C1 segment of cervical spinal cord (tissue), 14 donors: Measurements from ENCODE around the gene CAPZB.
A peak's percentile ranks its signal among the peaks of the same experiment; 100 is the strongest.

Experiments
- DNase-seq, 14 donors: peaks; one replicate each; lab custom pipeline; 2025; lab: John Stamatoyannopoulos, UW

The CAPZB gene

GRCh38 chr1:19369396-19370090, 115.8 kb downstream of the CAPZB start:
- no peak for DNase-seq

DNA sequence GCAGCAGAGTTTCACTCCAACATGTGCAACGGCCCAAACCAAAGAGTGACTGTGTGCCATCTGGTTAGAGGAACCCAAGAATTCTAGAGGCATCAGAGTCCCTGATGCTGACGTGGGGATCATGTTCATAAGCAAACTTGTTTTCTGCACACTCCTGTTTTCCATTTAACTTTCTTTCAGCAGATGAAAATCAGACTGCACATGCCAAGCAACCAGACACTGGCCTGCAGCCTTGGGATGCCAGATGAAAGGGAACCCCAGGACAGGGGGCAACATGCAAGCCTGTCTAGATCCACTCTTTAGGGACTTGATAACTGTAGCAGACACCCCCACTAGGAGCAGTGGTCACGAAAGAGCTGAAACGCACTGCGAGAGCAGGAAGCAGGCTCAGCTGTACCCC, 116.4 kb downstream of the CAPZB start:
- no peak for DNase-seq

DNA sequence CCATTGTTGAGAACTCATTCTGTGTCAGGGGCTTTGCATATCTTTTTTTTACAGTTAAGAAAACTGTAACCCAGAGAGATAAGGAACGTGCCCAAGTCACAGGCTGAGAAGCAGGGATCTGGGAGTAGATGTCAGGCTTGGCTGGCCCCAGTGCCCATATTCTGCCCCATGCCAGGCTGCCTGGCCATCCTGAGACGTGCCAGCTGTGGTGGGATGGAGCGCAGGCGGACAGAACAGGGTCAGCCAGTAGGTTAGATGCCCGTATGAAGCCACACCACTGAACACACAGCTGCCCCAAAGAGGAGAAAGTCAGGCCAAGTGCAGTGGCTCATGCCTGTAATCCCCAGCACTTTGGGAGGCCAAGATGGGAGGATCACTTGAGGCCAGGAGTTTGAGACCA, 117.3 kb downstream of the CAPZB start:
- no peak for DNase-seq

DNA sequence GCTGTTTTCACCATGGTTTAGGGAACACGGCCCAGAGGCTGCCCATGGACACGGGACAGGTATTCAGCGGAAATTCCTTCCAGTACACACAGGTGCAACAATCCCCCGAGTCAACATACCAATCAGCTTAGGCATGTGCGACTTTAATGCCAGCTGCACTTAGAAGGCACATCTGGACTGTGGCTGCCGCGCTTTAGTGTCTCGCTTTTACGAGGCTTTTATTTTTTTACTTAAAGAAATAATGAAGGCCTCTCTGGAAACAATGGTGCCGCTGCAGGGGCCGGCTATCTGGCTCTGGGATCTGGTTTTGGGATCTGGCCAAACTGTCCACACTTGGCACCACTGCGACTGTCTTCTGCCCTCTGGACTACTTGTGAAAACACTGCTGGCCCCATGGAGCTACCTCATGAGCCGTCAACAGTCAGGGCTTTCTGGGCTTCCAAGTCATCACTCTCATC, 117.7 kb downstream of the CAPZB start:
- DNase-seq = no peak

GRCh38 chr1:19366599-19367536, 118.5 kb downstream of the CAPZB start:
- peak in 3 of 14 donors; percentile 15 to 47 (median 27) for DNase-seq

- DNase-seq = no peak
Observed at GRCh38 chr1:19365721-19366120, 119.6 kb downstream of the CAPZB start.

GRCh38 chr1:19363536-19364152, 121.7 kb downstream of the CAPZB start:
- DNase-seq = peak in 2 of 14 donors; percentile 38 to 93

DNA sequence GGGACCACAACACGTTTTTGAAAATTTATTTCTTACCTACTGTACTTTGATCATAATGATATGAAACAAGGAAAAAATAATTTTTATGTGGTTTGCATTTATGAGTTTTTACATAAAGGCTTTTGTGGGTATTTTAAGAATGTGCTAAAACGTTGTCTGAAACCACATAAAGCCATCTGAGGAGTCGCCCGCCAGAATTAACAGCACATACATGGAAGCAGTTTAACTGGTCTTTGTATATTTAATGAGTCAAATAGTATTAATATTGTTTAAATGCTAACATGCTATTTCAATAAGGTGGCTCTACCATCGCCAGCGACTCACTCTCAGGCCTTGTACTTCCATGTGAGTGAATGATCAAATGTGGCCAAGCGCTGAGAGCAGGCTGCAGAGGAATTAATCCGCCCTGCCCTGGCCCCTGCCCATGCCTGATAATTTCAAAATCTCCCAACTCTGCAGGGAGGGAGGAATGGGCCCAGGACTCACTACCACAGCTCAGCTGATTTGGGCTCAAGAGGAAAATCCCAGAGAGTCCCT, 123.7 kb downstream of the CAPZB start:
- DNase-seq = peak in 1 of 14 donors; percentile 25

DNA sequence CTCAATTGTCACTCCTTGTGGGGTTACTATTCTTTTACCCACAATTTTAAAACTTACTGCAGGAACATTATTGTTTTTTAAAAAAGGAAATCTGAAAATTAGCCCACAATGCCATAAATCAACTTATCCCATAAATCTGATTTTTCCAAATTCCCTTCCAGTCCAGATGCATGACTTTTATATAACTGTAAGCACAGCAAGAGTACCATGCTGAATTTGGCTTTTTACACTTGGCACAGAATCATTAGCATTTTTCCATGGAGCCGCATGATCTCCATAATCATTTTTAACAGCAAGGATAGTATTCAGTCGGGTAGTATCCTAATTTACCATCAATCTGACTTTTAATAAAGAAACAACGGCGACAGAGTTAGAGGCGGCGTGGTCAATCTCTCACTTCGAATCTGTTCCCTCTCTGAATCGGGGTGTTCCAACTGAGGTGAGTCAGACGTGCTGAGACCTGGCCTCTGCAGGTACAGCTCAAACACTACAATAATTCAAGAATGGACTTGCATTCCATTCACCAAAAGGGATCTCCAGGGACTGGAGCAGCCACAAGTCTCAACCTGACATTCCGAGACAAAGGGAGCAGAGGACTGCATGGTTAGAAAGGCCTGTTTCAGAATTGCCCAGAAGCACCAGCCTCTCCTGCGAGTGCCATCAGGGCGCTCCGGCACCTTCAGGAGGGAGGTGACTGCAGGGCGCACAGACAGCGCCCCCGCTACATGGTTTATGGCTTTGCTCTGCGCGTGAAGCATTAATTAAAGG, 124.3 kb downstream of the CAPZB start:
- peak in 1 of 14 donors; percentile 26 for DNase-seq

DNA sequence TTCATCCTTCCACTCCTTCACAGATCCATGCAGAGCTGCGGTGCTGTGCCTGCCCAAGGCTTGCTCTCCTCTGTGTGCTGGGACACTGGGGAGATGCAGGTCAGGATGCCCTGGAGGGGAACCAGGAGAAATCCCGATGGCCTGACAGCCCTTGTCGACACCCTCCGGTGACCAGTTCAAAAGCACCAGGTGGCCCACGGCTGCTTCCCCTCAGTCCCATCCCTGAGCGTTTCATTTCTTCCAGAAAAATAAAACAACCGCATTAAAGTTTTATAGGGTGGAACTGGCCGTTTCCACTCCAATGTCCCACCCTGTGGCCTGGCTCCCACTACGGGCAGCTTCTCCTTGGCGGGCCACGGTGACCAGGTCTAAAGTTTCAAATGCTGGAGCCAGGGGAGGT, 124.9 kb downstream of the CAPZB start:
- DNase-seq = peak in 1 of 14 donors; percentile 53

DNA sequence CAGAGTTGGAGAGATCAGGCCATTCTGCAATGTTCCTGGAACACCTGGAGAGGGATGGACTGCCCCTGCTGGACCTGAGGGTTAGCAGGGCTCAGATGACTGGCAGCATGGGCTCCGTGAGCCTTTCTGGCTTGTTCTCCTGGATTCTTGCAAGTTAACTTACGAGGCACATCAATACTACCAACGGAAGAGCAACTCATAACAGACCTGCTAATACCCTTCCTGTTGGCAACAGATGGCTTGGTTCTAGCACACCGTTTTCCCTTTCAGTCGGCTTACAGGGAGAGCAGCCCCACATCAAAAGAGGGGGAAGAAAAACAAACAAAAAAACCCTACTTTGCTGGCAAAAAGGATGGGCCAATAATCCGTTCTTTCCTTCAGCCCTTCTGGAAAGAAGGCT, 125.3 kb downstream of the CAPZB start:
- DNase-seq = peak in 1 of 14 donors; percentile 65

- no peak for DNase-seq
Observed at GRCh38 chr1:19359357-19359756, 126.0 kb downstream of the CAPZB start.

DNA sequence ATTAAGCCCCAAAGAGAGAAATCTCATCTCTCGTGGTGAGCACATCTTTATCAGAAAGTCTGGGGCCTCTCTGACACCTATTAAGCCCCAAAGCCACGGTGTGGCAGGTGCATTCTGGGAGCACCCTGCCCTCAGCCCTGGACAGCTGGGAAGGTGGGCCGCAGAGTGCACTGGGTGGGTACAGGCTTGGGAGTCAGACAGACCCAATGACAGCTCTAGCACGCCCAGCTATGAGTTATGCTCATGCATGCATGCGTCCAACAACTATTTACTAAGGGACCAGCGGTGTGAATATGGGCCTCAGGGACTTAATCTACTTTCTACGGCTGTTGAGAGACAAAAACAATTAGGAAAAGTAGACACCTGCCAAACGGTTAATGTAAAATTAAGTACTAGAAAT, 126.6 kb downstream of the CAPZB start:
- no peak for DNase-seq

DNA sequence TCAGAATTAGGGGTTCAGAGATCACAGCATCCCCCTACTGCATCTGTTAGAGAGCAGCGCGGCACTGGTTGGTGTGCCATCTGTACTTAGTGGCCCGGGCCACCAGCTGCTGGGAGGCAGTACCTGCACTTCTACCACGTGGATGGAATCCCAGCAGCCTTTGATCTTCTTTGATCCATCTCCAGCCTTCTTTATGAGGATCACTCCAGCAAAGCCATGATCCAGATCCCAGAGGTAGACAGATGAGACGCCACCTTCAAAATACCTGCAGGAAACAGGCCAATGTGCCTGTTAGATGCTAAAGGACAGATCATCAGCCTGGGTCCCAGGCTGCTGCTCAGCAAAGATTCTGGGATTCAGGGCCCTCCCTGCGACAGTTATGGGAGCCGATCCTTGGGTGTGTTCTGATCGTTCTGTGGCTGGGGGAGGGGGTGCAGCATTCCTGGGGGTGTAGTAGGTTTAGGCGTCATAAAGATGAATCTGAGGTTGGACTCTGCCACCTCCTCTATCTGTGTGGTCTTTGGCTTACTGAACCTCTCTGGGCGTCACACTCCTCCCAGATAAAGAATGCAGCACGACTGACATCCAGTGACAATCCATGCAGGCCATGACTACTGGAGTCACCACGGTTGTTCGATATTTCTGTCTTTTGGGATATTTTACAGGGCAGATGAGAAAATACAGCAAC, 127.9 kb downstream of the CAPZB start:
- no peak for DNase-seq

GRCh38 chr1:19356266-19356665, 129.1 kb downstream of the CAPZB start:
- DNase-seq = no peak

DNA sequence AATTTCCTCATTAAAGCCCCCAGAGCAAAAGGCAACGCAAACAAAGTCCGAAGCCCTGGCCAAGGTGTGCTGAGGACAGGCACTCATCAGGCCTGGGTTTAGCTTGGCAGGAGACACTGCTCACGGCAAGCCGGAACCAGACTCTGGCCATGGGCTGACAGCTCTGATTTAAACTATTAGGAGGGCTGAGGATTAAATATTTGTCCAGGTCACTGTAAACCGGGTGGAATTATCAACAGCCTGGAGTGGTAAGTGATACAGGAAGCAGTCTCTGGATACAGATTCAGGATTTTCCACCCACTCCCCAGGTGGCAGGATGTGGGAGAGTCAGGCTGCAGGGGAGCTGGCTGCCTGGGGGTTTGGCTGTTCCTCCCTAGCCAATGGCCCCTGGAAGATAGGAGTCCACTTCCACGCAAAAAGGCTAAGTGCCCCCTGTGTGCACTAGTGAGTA, 130.8 kb downstream of the CAPZB start:
- DNase-seq = no peak

GRCh38 chr1:19353596-19353995, 131.7 kb downstream of the CAPZB start:
- no peak for DNase-seq

GRCh38 chr1:19352839-19353238, 132.5 kb downstream of the CAPZB start:
- DNase-seq = no peak

DNA sequence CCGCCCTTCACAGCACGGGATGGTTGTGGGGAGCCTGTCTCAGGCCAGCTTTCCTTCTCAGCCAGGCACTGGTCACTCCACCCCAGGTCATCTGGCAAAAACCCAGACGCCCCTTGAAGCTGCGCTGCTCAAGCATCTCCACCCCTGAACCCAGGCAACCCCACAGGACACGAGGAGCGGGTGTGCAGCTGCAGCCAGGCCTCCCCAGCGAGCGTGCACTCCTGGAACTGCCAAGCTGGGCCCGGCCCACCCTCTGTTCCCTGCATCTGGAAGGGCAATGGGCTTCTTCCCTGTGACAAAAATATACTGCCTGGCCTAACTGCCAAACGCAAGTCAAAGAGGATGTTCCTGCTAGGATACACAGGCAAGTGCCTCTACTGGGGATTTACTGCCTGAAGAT, 133.5 kb downstream of the CAPZB start:
- DNase-seq = no peak

- DNase-seq = no peak
Observed at GRCh38 chr1:19350566-19350965, 134.8 kb downstream of the CAPZB start.
